ENCODE data around the gene CD209.

CD209 gene

DNA sequence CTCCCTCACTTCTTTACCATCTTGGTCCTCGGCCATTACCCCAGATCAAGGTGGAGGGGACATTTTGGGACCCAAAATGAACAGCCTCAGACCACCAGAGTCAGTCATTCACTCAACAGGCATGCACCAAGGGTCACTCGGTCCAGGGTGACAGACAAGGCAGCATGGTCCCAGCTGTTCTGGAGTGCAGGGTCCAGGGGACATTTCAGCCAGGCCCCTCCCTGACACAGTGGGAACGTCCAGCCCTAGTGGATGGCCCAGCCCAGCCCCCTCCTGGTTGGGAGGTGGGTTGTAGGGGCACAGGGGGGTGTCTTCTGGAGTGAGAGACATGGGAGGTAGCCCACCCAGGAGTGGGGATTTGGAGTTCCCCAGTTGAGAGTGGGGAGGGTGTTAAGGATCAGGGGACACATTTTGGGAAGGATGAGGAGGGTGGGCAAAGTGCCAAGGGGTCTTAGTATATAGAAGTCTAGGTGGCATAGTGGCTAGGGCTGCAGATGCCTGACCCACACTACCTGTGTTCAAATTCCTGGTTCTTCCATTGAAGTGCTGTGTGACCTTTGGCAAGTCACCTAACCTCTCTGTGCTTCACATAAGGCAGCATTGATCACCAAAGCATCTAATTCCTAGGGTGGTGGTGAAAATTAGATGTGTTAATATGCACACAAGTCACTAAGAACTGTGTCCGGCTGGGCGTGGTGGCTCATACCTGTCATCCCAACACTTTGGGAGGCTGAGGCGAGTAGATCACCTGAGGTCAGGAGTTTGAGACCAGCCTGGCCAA, 42.9 kb downstream of the CD209 start:
- no peak for DNase-seq

DNA sequence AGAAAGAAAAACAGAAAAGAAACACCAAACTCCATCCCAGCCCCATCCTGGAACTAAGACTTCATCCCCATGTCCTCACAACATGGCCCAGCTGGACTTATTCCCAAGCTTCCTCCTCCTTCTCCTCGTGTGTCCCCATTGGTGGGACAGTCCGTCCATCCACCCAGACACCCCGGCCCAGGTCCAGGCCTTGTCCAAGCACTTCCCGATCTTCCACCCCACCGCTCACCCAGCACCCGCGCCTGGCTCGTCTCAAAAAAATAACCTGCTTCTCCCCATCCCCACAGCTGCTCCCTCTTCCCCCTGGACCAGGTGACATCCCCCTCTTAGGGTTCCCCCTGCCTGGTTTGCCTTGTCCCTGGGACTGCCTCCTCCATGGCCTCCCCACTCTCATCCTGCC, 44.0 kb downstream of the CD209 start:
- DNase-seq = no peak

DNA sequence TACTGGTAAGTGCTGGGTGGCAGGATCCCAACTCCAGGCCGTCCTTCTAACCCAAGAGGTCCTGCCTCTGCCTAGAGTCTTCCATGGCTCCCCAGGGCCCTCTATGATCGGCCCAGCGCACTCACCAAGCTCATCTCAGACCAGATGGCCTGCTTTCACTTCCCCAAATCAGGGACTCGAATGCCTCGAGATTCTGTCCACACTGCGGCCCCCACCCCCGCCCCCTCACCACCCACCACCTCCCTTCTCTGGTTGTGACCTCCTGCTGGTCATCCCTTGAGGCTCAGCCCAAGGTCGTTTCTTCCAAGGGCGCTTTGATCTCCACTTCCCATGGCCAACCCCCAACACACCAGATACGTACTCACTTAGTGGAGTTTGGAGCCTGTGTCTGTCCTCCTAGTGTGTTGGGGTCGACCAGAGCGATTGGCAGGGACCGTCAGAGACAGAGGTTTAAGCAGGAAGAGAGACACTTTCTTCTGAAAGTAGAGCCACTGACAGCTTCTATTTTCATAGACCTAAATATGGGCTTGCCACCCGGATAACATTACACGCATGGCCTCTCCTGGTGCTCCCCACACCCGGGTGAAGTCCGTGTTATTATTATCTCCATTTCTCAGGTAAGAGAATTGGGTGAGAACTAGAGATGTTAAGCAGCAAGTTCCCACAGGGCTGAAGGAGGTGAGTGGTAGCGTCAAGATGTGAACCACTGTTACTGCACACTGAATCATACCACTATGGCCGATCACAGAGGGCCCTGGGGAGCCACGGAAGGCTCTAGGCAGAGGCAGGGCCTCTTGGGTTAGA, 45.5 kb downstream of the CD209 start, which contains the start of gene FCER2:
TSS of gene FCER2 (minus strand) at position 478 of the 804 bp plus-strand sequence. CDS start 2,371 bp downstream, outside the sequence.
- DNase-seq = no peak

DNA sequence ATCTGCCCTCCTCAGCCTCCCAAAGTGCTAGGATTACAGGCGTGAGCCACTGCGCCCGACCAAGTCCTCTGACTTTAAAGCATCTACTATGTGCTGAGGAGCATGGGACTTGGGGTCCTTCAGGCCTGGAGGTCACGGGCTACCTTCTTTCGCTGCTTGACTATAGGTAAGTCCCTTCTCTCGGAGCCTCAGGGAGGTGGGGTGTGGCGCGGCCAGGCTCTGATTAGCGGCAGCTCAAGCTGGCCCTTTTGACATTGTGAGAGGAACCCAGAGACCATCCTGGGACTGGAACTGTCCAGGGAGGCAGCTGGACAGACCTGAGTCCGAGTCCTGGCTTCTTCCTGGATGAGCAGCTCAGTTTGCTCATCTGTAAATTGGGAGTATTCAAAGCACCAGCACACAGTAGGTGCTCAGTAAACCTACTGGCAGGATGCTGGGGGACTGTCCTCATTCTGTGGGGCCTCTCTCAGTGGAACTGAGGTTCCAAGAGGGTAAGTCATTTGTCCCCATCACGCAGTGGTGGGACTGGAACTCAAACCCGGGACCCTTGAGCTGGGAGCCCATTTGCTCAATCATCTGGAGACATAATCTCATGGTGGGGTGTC, 46.2 kb downstream of the CD209 start:
- no peak for DNase-seq

DNA sequence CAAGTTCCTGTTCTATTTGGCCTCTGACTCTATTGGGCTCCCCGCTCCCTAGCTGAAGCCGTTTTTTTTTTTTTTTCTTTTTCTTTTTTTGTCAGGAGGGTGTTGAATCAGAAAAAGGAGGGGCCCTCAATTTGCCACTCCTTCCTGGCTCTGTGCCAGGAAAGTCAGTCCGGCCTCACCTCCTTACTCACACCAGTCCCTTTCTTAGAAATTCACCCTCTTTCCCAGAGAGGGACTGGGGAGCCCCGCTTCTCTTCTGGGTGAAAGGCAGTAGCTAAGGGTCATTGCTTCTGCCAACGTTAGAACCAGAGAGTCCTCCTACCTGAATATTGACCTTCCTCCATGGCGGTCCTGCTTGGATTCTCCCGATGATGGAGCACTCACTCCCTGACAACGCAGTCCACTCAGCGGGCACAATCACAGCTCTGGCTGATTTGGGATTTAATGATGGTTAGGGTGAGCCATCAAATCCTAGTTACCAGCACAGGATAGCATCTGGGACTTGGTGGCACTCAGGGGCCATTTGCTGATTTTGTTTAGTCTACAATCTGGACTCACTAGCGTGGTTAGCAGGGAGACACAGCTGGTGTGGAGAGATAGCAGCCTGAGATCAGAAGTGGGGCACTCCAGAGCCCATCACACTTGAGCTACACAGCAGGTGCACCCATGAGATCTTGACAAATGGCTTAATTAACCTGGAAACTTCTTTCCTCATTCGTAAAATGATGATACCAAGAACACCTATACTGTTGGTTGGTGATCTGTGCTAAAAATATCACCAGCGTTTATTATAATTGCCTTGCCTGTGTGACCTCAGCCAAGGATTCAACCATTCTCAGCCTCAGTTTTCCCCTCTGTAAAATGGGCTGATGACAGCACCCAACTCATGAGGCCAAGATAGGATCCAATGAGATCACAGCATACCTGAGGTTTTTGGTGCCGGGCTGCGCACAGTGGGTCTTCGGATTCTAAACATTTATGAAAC, 47.6 kb downstream of the CD209 start:
- DNase-seq = no peak

DNA sequence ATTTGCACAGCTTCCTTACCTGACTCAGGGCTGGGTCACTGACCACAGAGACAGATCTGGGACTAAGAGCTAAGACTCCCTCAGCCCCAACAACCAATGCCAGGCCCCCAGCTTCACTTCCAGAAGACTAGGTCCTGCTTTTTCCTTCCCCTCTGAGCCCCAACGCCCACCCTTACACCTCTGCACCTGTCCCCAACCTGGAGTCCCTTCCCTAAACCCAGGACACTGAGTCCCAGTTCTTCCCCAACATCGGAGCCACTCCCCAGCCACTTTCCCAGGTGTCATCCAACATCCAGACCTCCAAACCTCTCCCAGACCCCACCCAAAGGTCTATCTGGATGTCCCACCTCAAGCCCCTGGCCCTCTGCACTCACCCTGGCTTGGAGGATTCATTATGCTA, 48.3 kb downstream of the CD209 start:
- DNase-seq = no peak

DNA sequence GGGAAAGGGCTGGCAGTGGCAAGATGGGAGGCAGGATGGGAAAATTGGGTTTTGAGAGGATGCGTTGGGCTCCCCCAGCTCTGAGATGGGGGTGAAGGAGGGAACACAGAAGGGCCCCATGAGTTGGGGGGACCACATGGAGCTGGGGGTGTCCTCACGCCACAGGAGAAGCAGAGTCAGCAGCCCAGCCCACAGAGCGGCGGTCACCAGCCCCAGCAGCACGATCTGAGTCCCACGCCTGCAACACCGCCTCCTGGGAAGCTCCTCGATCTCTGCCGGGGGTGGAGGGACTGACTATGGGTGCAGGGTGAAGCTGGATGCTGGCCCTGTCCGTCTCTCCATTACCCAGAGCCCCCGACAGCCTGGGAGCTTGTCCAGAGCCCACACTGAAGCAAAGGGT, 48.8 kb downstream of the CD209 start:
- DNase-seq = no peak

DNA sequence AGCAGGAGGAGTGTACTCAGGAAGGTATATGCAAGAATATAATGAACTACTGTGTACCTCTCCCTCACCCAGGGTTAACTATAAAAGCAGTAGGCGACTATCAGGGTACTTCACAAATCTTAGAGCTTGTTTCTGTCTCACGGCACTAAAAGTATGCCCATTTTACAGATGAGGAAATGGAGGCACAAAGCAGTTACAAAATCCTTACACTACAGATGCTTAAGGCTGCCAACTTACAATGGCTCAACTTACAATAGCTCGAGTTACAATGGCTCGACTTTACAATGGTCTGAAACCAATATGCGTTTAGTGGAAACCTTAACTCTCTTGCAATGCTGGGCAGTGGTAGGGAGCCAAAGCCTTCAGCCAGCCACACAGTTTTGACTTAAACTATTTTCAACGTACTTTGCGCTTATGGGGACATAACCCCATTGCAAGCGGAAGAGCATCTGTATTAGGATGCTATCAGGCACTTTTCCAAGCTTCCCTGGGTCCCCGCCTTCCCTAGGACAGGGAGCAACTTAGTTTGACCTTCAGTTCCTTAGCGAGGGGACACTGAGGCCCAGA, 49.5 kb downstream of the CD209 start:
- no peak for DNase-seq

DNA sequence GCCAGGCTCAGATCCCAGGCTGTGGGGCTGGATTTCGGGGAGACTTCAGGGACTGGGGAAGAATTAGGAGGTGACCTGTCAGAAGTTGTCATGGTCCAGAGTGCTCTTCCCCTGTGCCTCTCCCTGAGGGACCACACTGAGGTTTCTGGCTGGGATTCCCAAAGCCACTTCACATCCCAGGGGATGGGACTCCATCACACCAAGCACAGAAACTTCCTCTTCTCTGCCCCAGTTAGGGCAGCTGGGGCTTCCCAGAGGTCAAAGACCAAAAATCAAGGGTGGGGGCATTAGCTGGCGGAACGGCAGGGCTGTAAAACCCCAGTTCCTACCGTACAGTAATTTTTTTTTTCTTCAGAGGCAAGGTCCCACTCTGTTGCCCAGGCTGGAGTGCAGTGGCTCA, 52.8 kb downstream of the CD209 start:
- DNase-seq = no peak

DNA sequence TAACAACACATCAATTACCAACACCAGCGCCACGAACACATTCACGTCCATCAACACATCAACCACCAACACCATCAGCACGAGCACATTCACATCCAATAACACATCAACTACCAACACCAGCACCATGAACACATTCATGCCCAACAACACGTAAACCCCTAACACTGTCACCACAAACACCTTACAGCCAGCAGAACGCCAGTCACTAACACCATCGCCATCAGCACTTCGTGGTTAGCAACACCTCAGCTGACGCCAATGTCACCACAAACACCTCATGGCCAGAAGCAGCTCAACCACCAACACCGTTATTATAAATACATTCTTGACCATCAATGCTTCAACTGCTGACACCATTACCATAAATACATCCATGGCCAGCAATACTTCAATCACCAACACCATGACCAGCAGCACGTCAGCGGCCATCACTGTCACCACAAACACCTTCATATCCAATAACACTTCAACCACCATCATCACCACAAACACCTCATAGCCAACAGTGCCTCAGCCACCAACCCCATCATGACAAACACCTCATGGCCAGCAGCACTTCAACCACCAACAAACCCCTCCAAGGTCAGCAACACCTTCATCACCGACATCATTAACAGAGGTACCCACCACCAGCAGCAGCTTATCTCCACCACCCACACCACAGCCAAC, 54.8 kb downstream of the CD209 start:
- DNase-seq = no peak

DNA sequence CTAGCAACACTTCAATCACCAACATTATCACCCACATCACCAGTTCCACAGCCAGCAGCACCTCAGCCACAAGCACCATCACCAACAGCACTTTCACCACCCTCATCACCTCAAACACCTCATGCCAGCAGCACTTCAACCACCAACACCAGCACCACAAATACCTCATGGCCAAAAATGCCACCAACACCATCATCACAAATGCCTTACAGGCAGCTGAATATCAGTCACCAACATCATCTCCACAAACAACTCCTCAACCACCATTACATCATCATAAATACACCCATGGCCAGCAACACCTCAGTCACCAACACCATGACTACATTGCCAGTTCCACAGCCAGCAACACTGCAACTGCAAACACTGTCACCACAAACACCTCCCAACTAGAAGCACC, 55.8 kb downstream of the CD209 start:
- no peak for DNase-seq

DNA sequence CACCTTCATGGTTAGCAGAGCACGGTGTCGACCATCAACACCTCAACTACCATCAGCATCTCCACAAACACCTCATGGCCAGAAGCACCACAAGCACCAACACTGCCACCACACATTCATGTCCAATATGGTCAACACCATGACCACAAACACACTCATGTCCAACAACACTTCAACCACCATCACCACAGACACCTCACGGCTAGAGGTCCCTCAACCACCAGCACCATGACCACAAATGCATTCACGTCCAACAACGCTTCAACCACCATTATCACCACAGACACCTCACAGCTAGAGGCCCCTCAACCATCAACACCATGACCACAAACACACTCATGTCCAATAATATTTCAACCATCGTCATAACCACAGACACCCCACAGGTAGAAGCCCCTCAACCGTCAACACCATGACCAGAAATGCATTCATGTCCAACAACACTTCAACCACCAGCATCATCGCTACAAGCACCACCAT, 56.5 kb downstream of the CD209 start:
- no peak for DNase-seq

Measured in NCI-H526 (cell line).